Retinal pigment epithelial cell (primary cell): ENCODE data around the gene ZNF777.
A peak's percentile ranks its signal among the peaks of the same experiment; 100 is the strongest.

Source experiments
- DNase-seq: peaks from one replicate; pipeline ENCODE4 v3.0.0-alpha.2; 2010; ENCODE audit warnings: low read depth
- H3K4me3 ChIP-seq: 2 replicates; pipeline ENCODE4 v1.5.1; 2011; ENCODE audit warnings: mild to moderate bottlenecking, low read length, control low read depth, moderate library complexity
- TF ChIP-seq, protein P1 (sequence below): conservative IDR thresholded peaks from 2 replicates; pipeline ENCODE4 v1.5.1; 2011; ENCODE audit warnings: low read depth, low read length, control low read depth, inconsistent platforms

Gene ZNF777

DNA sequence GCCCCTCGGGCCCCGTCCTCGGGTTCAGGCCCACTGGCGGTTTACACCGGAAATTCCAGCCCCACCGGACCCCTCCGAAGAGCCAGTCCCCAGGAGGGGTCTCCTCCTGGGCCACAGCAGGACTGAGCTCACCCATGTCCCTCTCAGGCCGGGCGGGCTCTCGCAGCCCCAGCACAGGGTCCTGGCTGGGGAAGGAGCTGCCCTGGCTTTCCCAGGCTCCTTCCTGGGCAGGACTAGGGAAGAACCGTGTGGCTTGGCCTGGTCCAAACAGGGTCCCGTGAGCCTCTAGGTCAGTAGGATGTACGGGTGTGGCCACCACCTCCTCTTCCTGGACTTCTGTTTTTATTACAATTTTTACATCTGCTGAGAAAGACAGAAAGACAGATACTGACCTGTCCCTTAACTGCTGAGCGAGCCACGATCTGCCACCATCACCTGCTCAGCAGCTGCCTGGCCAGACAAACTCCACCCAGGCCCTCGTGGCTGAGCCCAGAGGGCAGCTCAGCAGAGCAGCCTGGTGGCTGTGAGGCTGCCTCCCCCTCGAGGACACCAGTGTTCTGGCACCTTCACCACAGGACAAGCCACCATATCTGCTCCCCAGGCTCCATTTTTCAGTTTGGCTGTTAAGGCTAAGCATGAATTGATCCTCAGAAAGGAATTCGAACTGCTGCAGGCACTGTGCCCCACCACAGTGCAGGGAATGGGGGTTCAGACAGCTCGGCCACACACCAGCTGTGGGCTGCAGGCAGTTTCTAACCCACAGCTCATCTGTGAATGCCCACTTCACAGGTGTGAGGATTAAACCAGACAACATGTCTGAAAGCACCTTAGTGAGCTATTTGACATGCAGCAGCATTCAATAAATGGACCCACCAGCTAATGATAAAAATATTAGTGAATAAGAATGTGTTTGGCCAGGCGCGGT is 14.5 kb upstream of the ZNF777 start:
- DNase-seq = no peak
- TF ChIP-seq, protein P1, sequence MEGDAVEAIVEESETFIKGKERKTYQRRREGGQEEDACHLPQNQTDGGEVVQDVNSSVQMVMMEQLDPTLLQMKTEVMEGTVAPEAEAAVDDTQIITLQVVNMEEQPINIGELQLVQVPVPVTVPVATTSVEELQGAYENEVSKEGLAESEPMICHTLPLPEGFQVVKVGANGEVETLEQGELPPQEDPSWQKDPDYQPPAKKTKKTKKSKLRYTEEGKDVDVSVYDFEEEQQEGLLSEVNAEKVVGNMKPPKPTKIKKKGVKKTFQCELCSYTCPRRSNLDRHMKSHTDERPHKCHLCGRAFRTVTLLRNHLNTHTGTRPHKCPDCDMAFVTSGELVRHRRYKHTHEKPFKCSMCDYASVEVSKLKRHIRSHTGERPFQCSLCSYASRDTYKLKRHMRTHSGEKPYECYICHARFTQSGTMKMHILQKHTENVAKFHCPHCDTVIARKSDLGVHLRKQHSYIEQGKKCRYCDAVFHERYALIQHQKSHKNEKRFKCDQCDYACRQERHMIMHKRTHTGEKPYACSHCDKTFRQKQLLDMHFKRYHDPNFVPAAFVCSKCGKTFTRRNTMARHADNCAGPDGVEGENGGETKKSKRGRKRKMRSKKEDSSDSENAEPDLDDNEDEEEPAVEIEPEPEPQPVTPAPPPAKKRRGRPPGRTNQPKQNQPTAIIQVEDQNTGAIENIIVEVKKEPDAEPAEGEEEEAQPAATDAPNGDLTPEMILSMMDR = no peak

DNA sequence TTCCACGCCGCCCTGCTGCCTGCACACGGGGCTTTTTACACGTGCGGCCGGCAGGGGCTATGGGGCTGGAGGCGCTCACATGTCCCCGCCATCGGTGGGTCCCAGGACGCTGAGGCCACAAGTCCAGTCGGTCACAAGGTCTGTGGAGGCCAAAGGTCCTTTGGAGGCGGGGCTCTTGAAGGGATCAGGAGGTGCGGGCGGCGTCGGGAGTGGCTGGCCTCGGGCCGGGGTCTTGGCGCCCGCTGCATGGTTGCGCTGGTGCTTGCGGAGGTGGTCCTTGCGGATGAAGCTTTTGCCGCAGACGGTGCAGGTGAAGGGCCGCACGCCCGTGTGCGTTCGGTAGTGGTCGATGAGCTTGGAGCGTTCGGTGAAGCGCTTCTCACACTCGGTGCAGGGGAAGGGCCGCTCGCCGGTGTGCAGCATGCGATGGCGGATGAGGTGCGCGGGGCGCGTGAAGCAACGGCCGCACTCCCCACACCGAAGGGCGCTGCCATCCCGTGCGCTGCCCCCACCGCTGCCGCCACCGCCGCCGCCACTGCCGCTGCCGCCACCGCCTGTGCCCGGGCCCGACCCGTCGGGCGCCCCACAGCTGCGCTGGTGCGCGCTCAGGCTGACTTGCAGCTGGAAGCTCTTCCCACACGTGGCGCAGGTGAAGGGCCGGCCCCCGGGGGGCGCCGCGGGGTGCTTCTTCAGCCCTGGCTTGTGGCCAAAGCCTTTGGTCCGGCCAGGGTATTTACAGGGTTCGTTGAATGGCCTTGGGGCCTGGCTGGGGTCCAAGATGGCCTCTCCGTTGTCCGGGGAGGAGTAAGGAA is 13.7 kb upstream of the ZNF777 start:
- TF ChIP-seq, protein P1 = no peak
- H3K4me3 ChIP-seq = no peak overlapping the region
- DNase-seq = no peak

More for the DNA sequence above, 14.5 kb upstream of the ZNF777 start:
- H3K4me3 ChIP-seq = no peak overlapping the region

DNA sequence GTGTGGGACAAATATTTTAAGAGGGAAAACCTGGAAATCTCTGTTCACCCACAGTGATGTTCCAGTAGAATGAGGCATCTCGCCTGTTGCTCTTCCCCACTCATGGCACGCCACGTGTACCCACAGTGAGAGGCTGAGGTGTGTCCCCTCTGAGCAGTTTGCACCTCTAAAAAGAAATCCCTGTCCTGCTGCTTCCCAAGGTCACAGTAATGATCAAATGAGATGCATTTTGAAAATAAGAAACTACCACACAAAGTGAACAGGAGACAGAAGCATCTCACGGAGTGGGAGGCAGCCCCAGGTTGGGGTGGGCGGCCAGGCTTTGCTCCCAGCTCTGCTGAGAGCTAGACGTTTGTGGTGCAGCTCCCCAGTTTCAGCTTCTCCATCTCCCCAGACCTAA is 12.4 kb upstream of the ZNF777 start:
- H3K4me3 ChIP-seq = no peak overlapping the region
- TF ChIP-seq, protein P1 = no peak
- no peak for DNase-seq

DNA sequence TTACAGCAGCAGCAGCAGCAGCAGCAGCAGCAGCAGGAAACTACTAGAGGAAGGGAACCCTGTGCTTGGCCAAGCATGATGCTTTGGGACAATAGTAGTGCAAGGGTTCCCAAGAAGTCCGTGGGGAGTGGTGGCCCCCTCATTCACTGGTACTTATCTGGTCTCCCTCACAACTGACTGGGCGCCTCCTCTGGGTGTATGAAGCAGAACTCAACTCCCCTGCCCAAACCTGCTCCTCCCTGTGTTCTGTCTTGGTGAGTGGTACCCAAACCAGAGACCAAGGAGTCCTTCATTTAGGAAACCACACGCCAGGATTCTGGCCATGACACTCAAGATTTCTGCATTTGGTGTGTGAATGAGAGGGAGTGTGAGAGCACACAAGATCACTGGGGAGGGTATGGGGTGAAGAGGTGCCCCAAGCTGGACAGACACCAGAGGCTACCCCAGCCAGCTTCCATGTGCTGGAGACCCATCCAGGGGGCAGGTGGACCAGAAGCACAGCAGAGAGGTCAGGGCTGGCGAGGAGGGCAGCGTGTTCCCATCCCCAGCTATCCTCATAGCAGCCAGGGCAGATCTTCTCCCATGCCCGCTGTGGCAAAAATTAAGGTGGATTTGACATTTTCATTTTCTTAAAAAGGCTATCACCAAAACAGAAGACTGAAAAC is 10.6 kb upstream of the ZNF777 start:
- TF ChIP-seq, protein P1 = no peak
- H3K4me3 ChIP-seq = no peak overlapping the region
- DNase-seq = no peak

DNA sequence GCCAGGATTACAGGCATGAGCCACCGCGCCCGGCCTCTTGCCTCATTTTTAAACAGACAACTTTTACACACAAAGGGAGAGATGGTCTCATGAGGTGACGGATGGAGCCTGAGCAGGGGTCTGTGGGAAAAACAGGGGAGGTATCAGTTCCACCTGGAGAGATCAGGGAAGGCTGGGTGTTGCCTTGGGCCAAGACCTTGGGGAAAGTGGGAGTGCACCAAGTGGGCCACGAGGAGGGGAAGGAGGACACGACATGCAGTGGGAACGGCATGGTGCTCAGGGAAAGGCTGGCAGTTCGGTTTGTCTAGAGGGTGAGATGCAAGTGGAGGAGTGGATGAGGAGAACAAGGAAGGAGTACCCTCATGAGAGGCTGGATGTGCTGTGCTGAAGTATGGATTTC is 8.9 kb upstream of the ZNF777 start:
- TF ChIP-seq, protein P1 = no peak
- DNase-seq = no peak
- no peak overlapping the region for H3K4me3 ChIP-seq

DNA sequence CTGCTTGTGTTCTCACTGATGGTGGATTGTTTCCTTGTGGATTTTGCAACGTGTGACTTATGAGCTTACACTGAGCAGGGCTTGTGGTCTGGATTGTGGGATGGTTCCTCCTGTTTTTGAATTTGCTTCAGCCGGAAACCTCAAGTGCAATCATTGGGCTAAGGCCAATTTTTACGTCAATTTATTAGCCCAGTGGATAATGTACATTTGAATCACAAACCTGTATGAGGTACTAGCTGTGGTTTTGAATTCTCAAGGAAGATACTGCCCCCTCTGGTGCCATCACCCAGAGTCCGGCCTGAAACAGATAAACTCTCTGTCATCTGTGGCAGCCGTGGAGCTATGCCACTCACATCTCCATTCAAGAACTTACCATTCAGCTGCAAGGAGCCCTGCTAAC is 7.3 kb upstream of the ZNF777 start:
- no peak for DNase-seq
- H3K4me3 ChIP-seq = no peak overlapping the region
- TF ChIP-seq, protein P1 = peak; percentile 3
